ENCODE data around the gene ADAMTS5. TPM values are rescaled to one million over a fixed set of nuclear protein-coding genes. Genes with fewer than 3 reads are reported as not detected.

The ADAMTS5 gene
- total RNA-seq, 3 donors from 2014 or later = 1.1 to 8.7 (median 5.5) TPM

DNA sequence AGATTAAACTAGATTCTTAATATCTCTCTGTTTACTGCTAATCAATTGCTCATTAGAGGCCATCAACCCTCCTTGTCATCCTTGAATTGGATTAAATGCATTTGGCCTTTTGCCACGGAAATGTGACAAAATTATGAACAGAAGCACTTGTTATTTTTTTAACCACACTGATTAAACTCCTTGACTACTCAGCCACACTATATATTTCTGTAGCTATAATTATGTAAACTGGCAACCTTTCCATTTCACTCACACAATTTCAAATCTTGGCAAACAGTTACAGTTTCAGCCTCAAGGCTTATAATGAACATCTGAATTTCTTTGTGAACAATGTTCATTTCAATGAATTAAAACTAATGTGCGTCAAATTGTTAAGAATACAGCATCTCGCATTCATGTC is 10.1 kb downstream of the ADAMTS5 start:
- TF ChIP-seq, protein P1, sequence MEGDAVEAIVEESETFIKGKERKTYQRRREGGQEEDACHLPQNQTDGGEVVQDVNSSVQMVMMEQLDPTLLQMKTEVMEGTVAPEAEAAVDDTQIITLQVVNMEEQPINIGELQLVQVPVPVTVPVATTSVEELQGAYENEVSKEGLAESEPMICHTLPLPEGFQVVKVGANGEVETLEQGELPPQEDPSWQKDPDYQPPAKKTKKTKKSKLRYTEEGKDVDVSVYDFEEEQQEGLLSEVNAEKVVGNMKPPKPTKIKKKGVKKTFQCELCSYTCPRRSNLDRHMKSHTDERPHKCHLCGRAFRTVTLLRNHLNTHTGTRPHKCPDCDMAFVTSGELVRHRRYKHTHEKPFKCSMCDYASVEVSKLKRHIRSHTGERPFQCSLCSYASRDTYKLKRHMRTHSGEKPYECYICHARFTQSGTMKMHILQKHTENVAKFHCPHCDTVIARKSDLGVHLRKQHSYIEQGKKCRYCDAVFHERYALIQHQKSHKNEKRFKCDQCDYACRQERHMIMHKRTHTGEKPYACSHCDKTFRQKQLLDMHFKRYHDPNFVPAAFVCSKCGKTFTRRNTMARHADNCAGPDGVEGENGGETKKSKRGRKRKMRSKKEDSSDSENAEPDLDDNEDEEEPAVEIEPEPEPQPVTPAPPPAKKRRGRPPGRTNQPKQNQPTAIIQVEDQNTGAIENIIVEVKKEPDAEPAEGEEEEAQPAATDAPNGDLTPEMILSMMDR (IDR thresholded peaks at IDR 0.05) = no peak
- DNase-seq = no peak
- no peak for ATAC-seq
- Histone ChIP-seq H3K4me1 (ENCODE audit: low read depth) (no peaks in the 10 kb centered on the region), H3K4me3 (no peak overlapping the region), H3K36me3 (ENCODE audit: low read depth) (no peaks in the 10 kb centered on the region), H3K9me3 (no peaks in the 10 kb centered on the region)
- intact Hi-C loops (cut with DNase I, micrococcal nuclease) = no loop called here

DNA sequence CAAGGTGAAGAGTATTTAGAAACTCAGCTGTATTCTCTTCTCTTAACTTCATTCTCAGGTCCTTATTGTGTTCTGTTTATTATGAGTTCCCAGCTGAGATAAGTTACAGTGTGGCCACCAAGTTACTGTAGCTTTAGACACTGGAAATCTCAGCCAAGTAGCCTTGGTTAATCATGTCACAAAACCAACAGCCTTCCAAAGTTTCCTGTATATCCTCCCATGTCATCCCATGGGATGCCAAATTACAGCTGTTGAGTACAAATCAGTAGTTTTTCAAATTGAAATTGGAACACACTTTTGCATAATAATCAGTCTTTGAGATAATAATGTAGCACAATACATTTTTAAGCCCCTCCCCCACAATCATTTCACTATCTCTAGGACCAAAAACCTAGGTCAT is 10.7 kb downstream of the ADAMTS5 start:
- no peak overlapping the region for H3K4me3 ChIP-seq
- TF ChIP-seq, protein P1 (IDR thresholded peaks at IDR 0.05) = no peak

DNA sequence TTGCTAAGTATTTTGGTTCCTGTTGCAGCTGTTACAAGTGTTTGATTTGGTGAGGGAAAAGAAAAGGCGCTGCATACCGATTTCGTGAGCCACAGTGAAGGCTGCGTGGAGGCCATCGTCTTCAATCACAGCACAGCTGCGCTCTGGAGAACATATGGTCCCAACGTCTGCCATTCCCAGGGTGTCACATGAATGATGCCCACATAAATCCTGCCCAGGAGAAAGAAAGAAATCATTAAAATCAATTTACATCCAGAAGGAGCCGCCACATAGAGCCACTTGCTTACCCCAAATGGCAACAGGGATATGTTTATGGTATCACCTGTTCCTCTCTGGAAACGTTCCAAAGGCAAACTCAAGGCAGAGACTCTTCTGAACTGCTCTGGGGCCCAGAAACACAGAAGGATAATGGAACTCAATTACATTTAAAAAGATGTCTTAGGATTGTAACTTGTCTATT is 12.2 kb downstream of the ADAMTS5 start:
- TF ChIP-seq, protein P1 (IDR thresholded peaks at IDR 0.05) = no peak
- DNase-seq (no peak), ATAC-seq (no peak)
- Histone ChIP-seq H3K4me3 (no peak overlapping the region), H3K9me3 (no peaks in the 10 kb centered on the region), H3K4me1 (ENCODE audit: low read depth) (no peaks in the 10 kb centered on the region), H3K36me3 (ENCODE audit: low read depth) (no peaks in the 10 kb centered on the region)
- intact Hi-C loops (cut with DNase I, micrococcal nuclease) = no loop called here

More for the DNA sequence above, 10.7 kb downstream of the ADAMTS5 start:
- Histone ChIP-seq H3K4me1 (ENCODE audit: low read depth) (no peaks in the 10 kb centered on the region), H3K36me3 (ENCODE audit: low read depth) (no peaks in the 10 kb centered on the region), H3K9me3 (no peaks in the 10 kb centered on the region)
- ATAC-seq (no peak), DNase-seq (no peak)
- intact Hi-C loops (cut with DNase I, micrococcal nuclease) = no loop called here

DNA sequence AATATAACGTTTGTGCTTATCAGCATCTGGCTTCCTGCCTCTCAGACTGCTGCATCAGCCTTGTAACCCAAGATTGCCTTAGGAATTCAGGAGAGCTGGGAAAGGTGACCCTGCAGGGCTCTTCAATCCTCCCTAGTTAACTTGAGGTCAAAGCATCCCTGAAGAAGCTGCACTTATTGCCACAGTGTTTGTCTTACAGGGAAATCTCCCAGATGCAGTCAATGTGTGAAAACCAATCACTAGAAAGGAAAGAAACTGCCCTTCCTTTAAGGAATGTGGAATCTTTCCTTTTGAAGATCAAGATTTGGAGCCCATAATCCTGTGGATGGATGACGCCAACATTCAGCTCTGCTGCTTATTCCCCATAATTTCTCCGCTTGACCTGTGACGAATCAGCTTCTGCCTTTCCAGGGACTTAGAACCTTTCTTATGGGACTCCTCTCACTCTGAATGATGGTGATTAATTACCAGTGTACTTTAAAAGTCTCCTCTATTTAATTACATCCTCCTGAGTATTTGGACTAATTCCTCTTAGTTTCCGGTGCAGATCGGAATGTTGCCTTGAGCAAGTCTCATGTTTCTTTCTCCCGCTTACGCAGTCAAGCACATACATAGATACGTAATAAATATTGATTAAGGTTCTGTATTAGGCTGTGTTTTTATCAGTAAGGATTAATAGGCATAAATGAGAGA is 14.4 kb downstream of the ADAMTS5 start:
- ATAC-seq (no peak), DNase-seq (no peak)
- Histone ChIP-seq H3K36me3 (ENCODE audit: low read depth) (no peaks in the 10 kb centered on the region), H3K9me3 (no peaks in the 10 kb centered on the region), H3K4me1 (ENCODE audit: low read depth) (no peaks in the 10 kb centered on the region), H3K4me3 (no peak overlapping the region)
- intact Hi-C loops (cut with DNase I, micrococcal nuclease) = no loop called here
- TF ChIP-seq, protein P1 (IDR thresholded peaks at IDR 0.05) = no peak

DNA sequence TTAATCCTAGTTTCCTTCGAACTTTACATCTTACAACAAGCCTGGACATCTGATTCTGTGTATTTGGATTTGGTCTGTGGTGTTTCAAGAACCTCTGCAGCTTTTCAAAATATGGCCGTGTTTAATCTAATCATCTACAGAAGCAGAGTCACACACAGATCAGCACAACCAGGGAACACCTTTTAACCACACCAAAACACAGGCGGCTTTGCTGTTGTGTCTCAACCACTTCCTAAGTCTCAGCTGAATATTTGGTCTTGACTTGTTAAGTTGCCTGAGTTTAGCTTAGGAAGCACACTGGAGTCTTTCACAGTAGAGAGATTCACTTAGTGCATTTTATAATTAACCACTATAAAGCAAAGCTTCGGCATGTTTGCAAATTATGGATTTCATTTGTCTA is 17.1 kb downstream of the ADAMTS5 start:
- DNase-seq (no peak), ATAC-seq (no peak)
- no peaks in the 10 kb centered on the region for H3K9me3 ChIP-seq
- intact Hi-C loops (cut with DNase I, micrococcal nuclease) = no loop called here
- no peaks in the 10 kb centered on the region for H3K4me1 ChIP-seq (ENCODE audit: low read depth)
- H3K4me3 ChIP-seq = no peak overlapping the region
- TF ChIP-seq, protein P1 (IDR thresholded peaks at IDR 0.05) = no peak
- H3K36me3 ChIP-seq (ENCODE audit: low read depth) = no peaks in the 10 kb centered on the region

Measured in mucosa of descending colon (tissue), 3 donors.